NCI-H2081 (cell line): ENCODE results near the gene TYRO3.
"Not testable (repeated sequence)": the region's sequence is repeated elsewhere in the genome, so short reads cannot be mapped to it uniquely, and the experiment has no call there.

Experiments used
- DNase-seq, 2 experiments: peaks; one replicate each; lab custom pipeline; 2025; lab: John Stamatoyannopoulos, UW

The TYRO3 gene

GRCh38 chr15:41554343-41554742 is 4.7 kb upstream of the TYRO3 start:
- no peak for DNase-seq

GRCh38 chr15:41554915-41555314 is 4.1 kb upstream of the TYRO3 start:
- DNase-seq: no peak

- no peak for DNase-seq
Observed at GRCh38 chr15:41556677-41557076, 2.3 kb upstream of the TYRO3 start.

GRCh38 chr15:41557673-41558399 is 1.2 kb upstream of the TYRO3 start:
- peak; percentile 77 to 81 for DNase-seq

- DNase-seq: no peak
Observed at GRCh38 chr15:41559239-41559782, 299 bp downstream of the TYRO3 start.

GRCh38 chr15:41560572-41560874 is 1.5 kb downstream of the TYRO3 start:
- DNase-seq: no peak

GRCh38 chr15:41561104-41561776 is 2.2 kb downstream of the TYRO3 start:
- no peak for DNase-seq

GRCh38 chr15:41561777-41562145 is 2.7 kb downstream of the TYRO3 start:
- DNase-seq: no peak

- no peak for DNase-seq
Observed at GRCh38 chr15:41562244-41562643, 3.2 kb downstream of the TYRO3 start.

- no peak for DNase-seq
Observed at GRCh38 chr15:41562784-41563198, 3.8 kb downstream of the TYRO3 start.

GRCh38 chr15:41564286-41564959 is 5.4 kb downstream of the TYRO3 start:
- DNase-seq: peak in 1 of 2 experiments; percentile 13

GRCh38 chr15:41564960-41565502 is 6.0 kb downstream of the TYRO3 start:
- no peak for DNase-seq

GRCh38 chr15:41565702-41566101 is 6.7 kb downstream of the TYRO3 start:
- DNase-seq: peak in 1 of 2 experiments; percentile 11

GRCh38 chr15:41566121-41566885 is 7.3 kb downstream of the TYRO3 start:
- no peak for DNase-seq

GRCh38 chr15:41567261-41567660 is 8.2 kb downstream of the TYRO3 start:
- no peak for DNase-seq

GRCh38 chr15:41567862-41568261 is 8.8 kb downstream of the TYRO3 start:
- no peak for DNase-seq

- DNase-seq: no peak
Observed at GRCh38 chr15:41568350-41569017, 9.5 kb downstream of the TYRO3 start.

GRCh38 chr15:41569232-41569631 is 10.2 kb downstream of the TYRO3 start:
- DNase-seq: not testable (repeated sequence)

- no peak for DNase-seq
Observed at GRCh38 chr15:41570764-41571163, 11.8 kb downstream of the TYRO3 start.

GRCh38 chr15:41571948-41572347 is 12.9 kb downstream of the TYRO3 start:
- DNase-seq: no peak

- no peak for DNase-seq
Observed at GRCh38 chr15:41572866-41573265, 13.9 kb downstream of the TYRO3 start.
